GM23338 (cell line): ENCODE results near the gene DYSF.

ENCODE experiments used
- CREB1 ChIP-seq: fragments of 250-450 bp; sonication (Bioruptor Pico); IDR thresholded peaks from 2 replicates; pipeline ENCODE4 v1.5.0; 2020; ENCODE audit warnings: low read depth, mild to moderate bottlenecking, moderate library complexity
- ETS1 ChIP-seq: IDR thresholded peaks from 2 replicates; pipeline ENCODE4 v1.6.1; 2016; ENCODE audit warnings: antibody characterized with exemption
- EZH2 ChIP-seq: fragments of 200-600 bp; sonication (generic); IDR thresholded peaks from one replicate; pipeline ENCODE4 v1.8.0; 2017; ENCODE audit warnings: antibody characterized with exemption, mild to moderate bottlenecking, low read depth; ENCODE audit not compliant: unreplicated experiment
- EZH2phosphoT487 ChIP-seq: fragments of 200-600 bp; sonication (generic); IDR thresholded peaks from one replicate; pipeline ENCODE4 v1.8.1; 2018; ENCODE audit warnings: antibody characterized with exemption; ENCODE audit not compliant: unreplicated experiment
- JUNB ChIP-seq: IDR thresholded peaks from one replicate; pipeline ENCODE4 v1.6.1; 2016; ENCODE audit warnings: antibody characterized with exemption; ENCODE audit not compliant: unreplicated experiment
- NANOG ChIP-seq: IDR thresholded peaks from 2 replicates; pipeline ENCODE4 v1.6.1; 2016; ENCODE audit warnings: antibody characterized with exemption, borderline replicate concordance
- POLR2AphosphoS5 ChIP-seq: IDR thresholded peaks from 2 replicates; pipeline ENCODE4 v1.6.1; 2016; ENCODE audit warnings: antibody characterized with exemption, low read depth
- REST ChIP-seq: IDR thresholded peaks from one replicate; pipeline ENCODE4 v1.6.1; 2018; ENCODE audit warnings: antibody characterized with exemption; ENCODE audit not compliant: unreplicated experiment
- STAT1 ChIP-seq: IDR thresholded peaks from one replicate; pipeline ENCODE4 v1.6.1; 2016; ENCODE audit warnings: antibody characterized with exemption; ENCODE audit not compliant: unreplicated experiment
- ZNF114 ChIP-seq: fragments of 250-450 bp; sonication (Bioruptor Pico); IDR thresholded peaks from 2 replicates; pipeline ENCODE4 v1.5.0; 2020; ENCODE audit warnings: mild to moderate bottlenecking, moderate library complexity
- ZNF331 ChIP-seq: fragments of 250-450 bp; sonication (Bioruptor Pico); IDR thresholded peaks from 2 replicates; pipeline ENCODE4 v1.5.0; 2020; ENCODE audit warnings: low read depth, mild to moderate bottlenecking, moderate library complexity
- TF ChIP-seq, protein P1 (sequence below), 2 experiments: fragments of 200-600 bp in 1 of 2; sonication (generic) in 1 of 2; conservative IDR thresholded peaks; 2 replicates each; pipeline versions ENCODE4 v1.5.1 to v1.6.1; 2016 to 2017; ENCODE audit warnings: antibody characterized with exemption in 2 of 2, low read depth in 2 of 2, mild to moderate bottlenecking in 2 of 2, moderate library complexity in 1 of 2
- TF ChIP-seq, protein P2 (sequence below): fragments of 250-450 bp; sonication (Bioruptor Pico); IDR thresholded peaks from 2 replicates; pipeline ENCODE4 v1.5.0; 2020; ENCODE audit warnings: mild to moderate bottlenecking, moderate library complexity

DNA sequence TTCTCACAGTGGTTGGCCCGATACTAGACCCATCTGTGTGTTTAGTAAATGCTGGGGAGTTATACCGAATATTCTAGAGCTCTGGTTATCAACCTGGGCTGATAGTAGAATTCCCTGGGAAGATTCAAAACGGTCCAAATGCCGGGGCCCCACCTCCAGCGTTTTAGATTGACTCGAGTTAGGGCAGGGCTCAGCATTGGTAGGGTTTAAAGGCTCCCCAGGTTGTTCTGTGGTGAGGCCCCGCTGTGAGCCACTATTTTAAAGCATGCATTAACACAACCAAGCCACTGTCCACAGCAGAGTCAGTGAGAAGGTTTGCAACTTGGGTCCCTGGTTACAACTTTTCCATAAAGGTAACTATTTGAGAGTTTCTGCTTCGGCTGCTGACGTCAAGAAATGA is 73.6 kb downstream of the DYSF start:
- TF ChIP-seq, protein P1, sequence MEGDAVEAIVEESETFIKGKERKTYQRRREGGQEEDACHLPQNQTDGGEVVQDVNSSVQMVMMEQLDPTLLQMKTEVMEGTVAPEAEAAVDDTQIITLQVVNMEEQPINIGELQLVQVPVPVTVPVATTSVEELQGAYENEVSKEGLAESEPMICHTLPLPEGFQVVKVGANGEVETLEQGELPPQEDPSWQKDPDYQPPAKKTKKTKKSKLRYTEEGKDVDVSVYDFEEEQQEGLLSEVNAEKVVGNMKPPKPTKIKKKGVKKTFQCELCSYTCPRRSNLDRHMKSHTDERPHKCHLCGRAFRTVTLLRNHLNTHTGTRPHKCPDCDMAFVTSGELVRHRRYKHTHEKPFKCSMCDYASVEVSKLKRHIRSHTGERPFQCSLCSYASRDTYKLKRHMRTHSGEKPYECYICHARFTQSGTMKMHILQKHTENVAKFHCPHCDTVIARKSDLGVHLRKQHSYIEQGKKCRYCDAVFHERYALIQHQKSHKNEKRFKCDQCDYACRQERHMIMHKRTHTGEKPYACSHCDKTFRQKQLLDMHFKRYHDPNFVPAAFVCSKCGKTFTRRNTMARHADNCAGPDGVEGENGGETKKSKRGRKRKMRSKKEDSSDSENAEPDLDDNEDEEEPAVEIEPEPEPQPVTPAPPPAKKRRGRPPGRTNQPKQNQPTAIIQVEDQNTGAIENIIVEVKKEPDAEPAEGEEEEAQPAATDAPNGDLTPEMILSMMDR (conservative IDR thresholded peaks at IDR 0.05; ENCODE audit: low read depth in 2 of 2), result no peak
- TF ChIP-seq EZH2 (no peak), POLR2AphosphoS5 (no peak), JUNB (no peak), REST (no peak), CREB1 (no peak), NANOG (no peak), ZNF114 (CRISPR knock-in tag) (no peak), EZH2phosphoT487 (no peak), ZNF331 (no peak), ETS1 (no peak), STAT1 (no peak)
- TF ChIP-seq, protein P2, sequence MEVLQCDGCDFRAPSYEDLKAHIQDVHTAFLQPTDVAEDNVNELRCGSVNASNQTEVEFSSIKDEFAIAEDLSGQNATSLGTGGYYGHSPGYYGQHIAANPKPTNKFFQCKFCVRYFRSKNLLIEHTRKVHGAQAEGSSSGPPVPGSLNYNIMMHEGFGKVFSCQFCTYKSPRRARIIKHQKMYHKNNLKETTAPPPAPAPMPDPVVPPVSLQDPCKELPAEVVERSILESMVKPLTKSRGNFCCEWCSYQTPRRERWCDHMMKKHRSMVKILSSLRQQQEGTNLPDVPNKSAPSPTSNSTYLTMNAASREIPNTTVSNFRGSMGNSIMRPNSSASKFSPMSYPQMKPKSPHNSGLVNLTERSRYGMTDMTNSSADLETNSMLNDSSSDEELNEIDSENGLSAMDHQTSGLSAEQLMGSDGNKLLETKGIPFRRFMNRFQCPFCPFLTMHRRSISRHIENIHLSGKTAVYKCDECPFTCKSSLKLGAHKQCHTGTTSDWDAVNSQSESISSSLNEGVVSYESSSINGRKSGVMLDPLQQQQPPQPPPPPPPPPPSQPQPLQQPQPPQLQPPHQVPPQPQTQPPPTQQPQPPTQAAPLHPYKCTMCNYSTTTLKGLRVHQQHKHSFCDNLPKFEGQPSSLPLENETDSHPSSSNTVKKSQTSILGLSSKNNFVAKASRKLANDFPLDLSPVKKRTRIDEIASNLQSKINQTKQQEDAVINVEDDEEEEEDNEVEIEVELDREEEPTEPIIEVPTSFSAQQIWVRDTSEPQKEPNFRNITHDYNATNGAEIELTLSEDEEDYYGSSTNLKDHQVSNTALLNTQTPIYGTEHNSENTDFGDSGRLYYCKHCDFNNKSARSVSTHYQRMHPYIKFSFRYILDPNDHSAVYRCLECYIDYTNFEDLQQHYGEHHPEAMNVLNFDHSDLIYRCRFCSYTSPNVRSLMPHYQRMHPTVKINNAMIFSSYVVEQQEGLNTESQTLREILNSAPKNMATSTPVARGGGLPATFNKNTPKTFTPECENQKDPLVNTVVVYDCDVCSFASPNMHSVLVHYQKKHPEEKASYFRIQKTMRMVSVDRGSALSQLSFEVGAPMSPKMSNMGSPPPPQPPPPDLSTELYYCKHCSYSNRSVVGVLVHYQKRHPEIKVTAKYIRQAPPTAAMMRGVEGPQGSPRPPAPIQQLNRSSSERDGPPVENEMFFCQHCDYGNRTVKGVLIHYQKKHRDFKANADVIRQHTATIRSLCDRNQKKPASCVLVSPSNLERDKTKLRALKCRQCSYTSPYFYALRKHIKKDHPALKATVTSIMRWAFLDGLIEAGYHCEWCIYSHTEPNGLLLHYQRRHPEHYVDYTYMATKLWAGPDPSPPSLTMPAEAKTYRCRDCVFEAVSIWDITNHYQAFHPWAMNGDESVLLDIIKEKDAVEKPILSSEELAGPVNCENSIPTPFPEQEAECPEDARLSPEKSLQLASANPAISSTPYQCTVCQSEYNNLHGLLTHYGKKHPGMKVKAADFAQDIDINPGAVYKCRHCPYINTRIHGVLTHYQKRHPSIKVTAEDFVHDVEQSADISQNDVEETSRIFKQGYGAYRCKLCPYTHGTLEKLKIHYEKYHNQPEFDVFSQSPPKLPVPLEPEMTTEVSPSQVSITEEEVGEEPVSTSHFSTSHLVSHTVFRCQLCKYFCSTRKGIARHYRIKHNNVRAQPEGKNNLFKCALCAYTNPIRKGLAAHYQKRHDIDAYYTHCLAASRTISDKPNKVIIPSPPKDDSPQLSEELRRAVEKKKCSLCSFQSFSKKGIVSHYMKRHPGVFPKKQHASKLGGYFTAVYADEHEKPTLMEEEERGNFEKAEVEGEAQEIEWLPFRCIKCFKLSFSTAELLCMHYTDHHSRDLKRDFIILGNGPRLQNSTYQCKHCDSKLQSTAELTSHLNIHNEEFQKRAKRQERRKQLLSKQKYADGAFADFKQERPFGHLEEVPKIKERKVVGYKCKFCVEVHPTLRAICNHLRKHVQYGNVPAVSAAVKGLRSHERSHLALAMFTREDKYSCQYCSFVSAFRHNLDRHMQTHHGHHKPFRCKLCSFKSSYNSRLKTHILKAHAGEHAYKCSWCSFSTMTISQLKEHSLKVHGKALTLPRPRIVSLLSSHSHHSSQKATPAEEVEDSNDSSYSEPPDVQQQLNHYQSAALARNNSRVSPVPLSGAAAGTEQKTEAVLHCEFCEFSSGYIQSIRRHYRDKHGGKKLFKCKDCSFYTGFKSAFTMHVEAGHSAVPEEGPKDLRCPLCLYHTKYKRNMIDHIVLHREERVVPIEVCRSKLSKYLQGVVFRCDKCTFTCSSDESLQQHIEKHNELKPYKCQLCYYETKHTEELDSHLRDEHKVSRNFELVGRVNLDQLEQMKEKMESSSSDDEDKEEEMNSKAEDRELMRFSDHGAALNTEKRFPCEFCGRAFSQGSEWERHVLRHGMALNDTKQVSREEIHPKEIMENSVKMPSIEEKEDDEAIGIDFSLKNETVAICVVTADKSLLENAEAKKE (CRISPR knock-in tag), result no peak
